MG63 (cell line): Measurements from ENCODE around the gene NOTO. TPM values are rescaled to one million over a fixed set of nuclear protein-coding genes. Genes with fewer than 3 reads are reported as not detected.
A peak's percentile ranks its signal among the peaks of the same experiment; 100 is the strongest.

Source experiments
- DNase-seq: peaks from one replicate; pipeline ENCODE4 v3.0.0-alpha.2; 2020
- H3K27me3 ChIP-seq: fragments of 250-450 bp; sonication (Bioruptor Pico); 2 replicates; pipeline ENCODE4 v1.5.1; 2020; ENCODE audit warnings: mild to moderate bottlenecking, moderate library complexity
- H3K36me3 ChIP-seq: fragments of 250-450 bp; sonication (Bioruptor Pico); 2 replicates; pipeline ENCODE4 v1.5.1; 2020; ENCODE audit warnings: mild to moderate bottlenecking, moderate library complexity
- H3K4me3 ChIP-seq: fragments of 250-450 bp; sonication (Bioruptor Pico); 2 replicates; pipeline ENCODE4 v1.5.1; 2020; ENCODE audit warnings: mild to moderate bottlenecking, moderate library complexity
- H3K9me3 ChIP-seq: fragments of 250-450 bp; sonication (Bioruptor Pico); 2 replicates; pipeline ENCODE4 v1.5.1; 2020; ENCODE audit warnings: mild to moderate bottlenecking, moderate library complexity
- total RNA-seq: library from RNA; depleted of rRNA; stranded (reverse); fragments of >200 nt; shearing (Covaris generic); gene quantifications from 2 replicates; pipeline ENCODE4 v1.2.3, GENCODE V29; 2014; ENCODE audit warnings: low replicate concordance; rRNA removed

Gene NOTO
- total RNA-seq, 1 experiment from 2014 or later: 0.16 TPM

DNA sequence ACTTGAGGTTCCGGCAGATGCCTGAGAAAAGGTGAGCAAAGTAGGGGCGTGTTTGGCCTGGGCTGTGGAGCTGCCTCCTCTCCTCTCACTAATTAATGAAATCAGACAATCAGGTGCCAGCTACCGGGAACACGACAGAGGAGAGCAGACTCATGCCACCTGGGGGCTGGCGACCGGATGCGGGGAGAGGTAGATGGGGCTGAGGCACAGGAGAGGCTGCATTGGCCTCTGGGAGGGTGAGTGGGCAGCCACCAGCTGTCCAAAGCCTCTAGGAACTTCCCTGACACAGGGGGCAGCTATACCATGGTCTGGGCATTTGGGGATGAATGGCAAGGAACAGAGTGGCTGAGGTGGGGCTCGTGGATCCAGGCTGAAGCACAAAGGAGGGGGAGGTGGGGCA lies 56.9 kb downstream of the NOTO start:
- no peak for DNase-seq
- Histone ChIP-seq H3K4me3 (no peak overlapping the region), H3K9me3 (no peaks in the 10 kb centered on the region), H3K36me3 (peaks cover 3% of the 10 kb centered on the region; the same call in 1 of the 2 replicates), H3K27me3 (no peaks in the 10 kb centered on the region)

DNA sequence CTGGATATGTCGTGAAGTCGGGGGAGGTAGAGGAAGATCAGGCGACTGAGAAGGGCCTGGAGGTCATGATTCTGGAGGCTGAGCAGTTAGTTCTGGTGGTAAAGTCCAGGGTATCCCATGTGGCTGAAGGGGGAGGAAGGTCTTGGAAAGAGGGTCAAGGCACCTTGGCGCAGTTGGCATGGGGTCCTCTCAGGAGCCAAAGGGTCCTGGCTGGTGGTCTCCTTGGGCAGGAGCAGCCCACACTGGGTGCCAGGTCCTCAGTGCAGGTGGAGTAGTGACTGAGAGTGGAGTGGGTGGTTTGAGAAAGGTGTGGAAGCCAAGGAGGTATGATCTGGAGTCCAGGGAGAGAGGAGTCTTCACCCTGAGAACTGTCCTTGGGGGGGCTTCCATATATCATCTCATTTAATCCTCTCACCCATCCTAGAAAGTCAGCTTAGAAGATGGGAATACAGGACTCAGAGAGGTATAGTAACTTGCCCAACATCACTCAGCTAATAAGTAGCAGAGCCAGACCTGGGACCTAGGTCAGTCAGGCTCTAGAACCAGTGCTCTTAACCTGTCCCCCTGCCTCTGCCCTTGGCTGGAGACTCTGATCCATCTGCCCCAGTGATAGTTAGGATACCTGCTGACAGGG lies 57.4 kb downstream of the NOTO start:
- no peaks in the 10 kb centered on the region for H3K36me3 ChIP-seq
- no peaks in the 10 kb centered on the region for H3K27me3 ChIP-seq
- DNase-seq: no peak
- H3K9me3 ChIP-seq: no peaks in the 10 kb centered on the region
- no peak overlapping the region for H3K4me3 ChIP-seq

DNA sequence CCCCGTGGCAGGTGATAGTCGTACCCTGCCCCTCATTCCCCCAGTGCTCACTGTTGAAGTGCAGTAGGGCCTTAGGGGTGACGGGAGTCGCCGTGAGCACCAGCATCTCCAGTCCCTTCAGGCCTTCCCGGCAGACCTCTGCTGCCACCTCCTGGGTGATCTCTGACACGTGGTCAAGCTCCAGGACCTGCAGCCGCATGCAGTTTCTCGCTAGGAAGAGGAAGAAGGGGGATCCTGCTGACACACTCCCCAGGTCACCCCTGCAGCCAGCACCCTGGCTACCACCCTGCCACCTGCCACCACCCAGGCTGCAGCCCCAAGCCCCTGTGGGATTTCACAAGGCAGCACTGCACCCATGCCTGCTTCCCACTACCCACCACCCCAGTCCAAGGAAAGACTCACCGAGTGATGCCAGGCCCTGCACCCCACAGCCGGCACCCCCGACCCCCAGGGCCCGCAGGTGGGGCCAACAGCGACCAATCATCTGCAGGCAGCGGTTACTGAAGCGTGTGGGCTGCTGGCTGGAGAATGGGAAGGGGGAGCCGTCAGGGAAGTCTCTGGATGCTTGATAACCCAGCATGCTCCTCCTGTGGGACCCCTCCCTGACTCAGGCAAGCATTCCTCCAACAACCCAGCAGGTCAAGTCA lies 58.1 kb downstream of the NOTO start:
- no peaks in the 10 kb centered on the region for H3K36me3 ChIP-seq
- no peaks in the 10 kb centered on the region for H3K27me3 ChIP-seq
- H3K4me3 ChIP-seq: no peak overlapping the region
- peak; percentile 28 for DNase-seq
- H3K9me3 ChIP-seq: no peaks in the 10 kb centered on the region

Other genes with a start within 250 kb of the NOTO start
- 2.4 and 6.2 TPM in 2 replicates for gene SFXN5, start 130.9 kb upstream of the NOTO start, total RNA-seq
- gene RAB11FIP5, start 89.6 kb upstream of the NOTO start, total RNA-seq: 25.8 and 43.8 TPM in 2 replicates
- 26.2 and 57.3 TPM in 2 replicates for gene SMYD5, start 11.7 kb downstream of the NOTO start, total RNA-seq
- gene PRADC1, start 30.7 kb downstream of the NOTO start, total RNA-seq: 30.0 and 35.7 TPM in 2 replicates
- gene CCT7, start 31.7 kb downstream of the NOTO start, total RNA-seq: 891 and 917 TPM in 2 replicates
- gene FBXO41, start 81.9 kb downstream of the NOTO start, total RNA-seq: 0.32 and 1.4 TPM in 2 replicates
- not detected in 2 replicates for gene EGR4, start 91.0 kb downstream of the NOTO start, total RNA-seq
- gene ALMS1, start 183.3 kb downstream of the NOTO start, total RNA-seq: 7.1 and 10.8 TPM in 2 replicates